Muscle of back (tissue), 11 donors: Measurements from ENCODE around the gene DSCAML1. TPM values are rescaled to one million over a fixed set of nuclear protein-coding genes. Genes with fewer than 3 reads are reported as not detected.
"Not testable (repeated sequence)": the region's sequence is repeated elsewhere in the genome, so short reads cannot be mapped to it uniquely, and the experiment has no call there.

Experiments
- DNase-seq, 3 donors: peaks; one replicate each; pipeline versions ENCODE4 v3.0.0 to v3.0.0-alpha.2; 2013
- polyA plus RNA-seq, 10 donors: library from polyadenylated mRNA; unstranded; fragments of 120-200 nt; gene quantifications; one replicate each; pipeline ENCODE4 v1.2.1, GENCODE V29; 2013; ENCODE audit not compliant: insufficient read length in 10 of 10

DSCAML1 gene
- polyA plus RNA-seq, 10 donors = 0.28 to 1.3 (median 0.57) TPM

- no peak for DNase-seq
Observed at GRCh38 chr11:117411736-117412135, 385.3 kb downstream of the DSCAML1 start.

GRCh38 chr11:117410861-117411710 lies 385.9 kb downstream of the DSCAML1 start:
- peak in 1 of 3 donors; percentile 28 for DNase-seq

GRCh38 chr11:117410238-117410637 lies 386.8 kb downstream of the DSCAML1 start:
- DNase-seq = no peak

GRCh38 chr11:117409511-117409910 lies 387.5 kb downstream of the DSCAML1 start:
- no peak for DNase-seq

GRCh38 chr11:117408356-117408755 lies 388.7 kb downstream of the DSCAML1 start:
- no peak for DNase-seq

- DNase-seq = no peak
Observed at GRCh38 chr11:117407016-117407415, 390.0 kb downstream of the DSCAML1 start.

- not testable (repeated sequence) for DNase-seq
Observed at GRCh38 chr11:117405898-117406297, 391.1 kb downstream of the DSCAML1 start.

- DNase-seq = not testable (repeated sequence)
Observed at GRCh38 chr11:117399100-117399840, 397.7 kb downstream of the DSCAML1 start.

- not testable (repeated sequence) for DNase-seq
Observed at GRCh38 chr11:117398618-117399017, 398.4 kb downstream of the DSCAML1 start.

- no peak for DNase-seq
Observed at GRCh38 chr11:117396970-117397369, 400.0 kb downstream of the DSCAML1 start.

GRCh38 chr11:117395476-117395875 lies 401.5 kb downstream of the DSCAML1 start:
- DNase-seq = no peak

GRCh38 chr11:117394221-117394925 lies 402.6 kb downstream of the DSCAML1 start:
- no peak for DNase-seq

- no peak for DNase-seq
Observed at GRCh38 chr11:117392979-117393378, 404.0 kb downstream of the DSCAML1 start.

GRCh38 chr11:117392001-117392690 lies 404.9 kb downstream of the DSCAML1 start:
- no peak for DNase-seq

- DNase-seq = no peak
Observed at GRCh38 chr11:117391181-117391580, 405.8 kb downstream of the DSCAML1 start.

GRCh38 chr11:117390743-117391142 lies 406.3 kb downstream of the DSCAML1 start:
- no peak for DNase-seq

GRCh38 chr11:117387992-117388755 lies 408.8 kb downstream of the DSCAML1 start:
- peak in 1 of 3 donors; percentile 29 for DNase-seq

- no peak for DNase-seq
Observed at GRCh38 chr11:117385906-117386305, 411.1 kb downstream of the DSCAML1 start.

GRCh38 chr11:117385471-117385870 lies 411.5 kb downstream of the DSCAML1 start:
- no peak for DNase-seq

- peak in 1 of 3 donors; percentile 64 for DNase-seq
Observed at GRCh38 chr11:117384045-117384444, 413.0 kb downstream of the DSCAML1 start.

- DNase-seq = no peak
Observed at GRCh38 chr11:117382746-117383145, 414.3 kb downstream of the DSCAML1 start.
